ENCODE data around the gene DDX59. TPM values are rescaled to one million over a fixed set of nuclear protein-coding genes. Genes with fewer than 3 reads are reported as not detected.

Gene DDX59
- total and polyA plus RNA-seq, 9 of the 15 experiments (the other 6 are each of a cell fraction or from before 2014, with no cell fraction given), result 8.3 to 30.4 (median 19.8) TPM

DNA sequence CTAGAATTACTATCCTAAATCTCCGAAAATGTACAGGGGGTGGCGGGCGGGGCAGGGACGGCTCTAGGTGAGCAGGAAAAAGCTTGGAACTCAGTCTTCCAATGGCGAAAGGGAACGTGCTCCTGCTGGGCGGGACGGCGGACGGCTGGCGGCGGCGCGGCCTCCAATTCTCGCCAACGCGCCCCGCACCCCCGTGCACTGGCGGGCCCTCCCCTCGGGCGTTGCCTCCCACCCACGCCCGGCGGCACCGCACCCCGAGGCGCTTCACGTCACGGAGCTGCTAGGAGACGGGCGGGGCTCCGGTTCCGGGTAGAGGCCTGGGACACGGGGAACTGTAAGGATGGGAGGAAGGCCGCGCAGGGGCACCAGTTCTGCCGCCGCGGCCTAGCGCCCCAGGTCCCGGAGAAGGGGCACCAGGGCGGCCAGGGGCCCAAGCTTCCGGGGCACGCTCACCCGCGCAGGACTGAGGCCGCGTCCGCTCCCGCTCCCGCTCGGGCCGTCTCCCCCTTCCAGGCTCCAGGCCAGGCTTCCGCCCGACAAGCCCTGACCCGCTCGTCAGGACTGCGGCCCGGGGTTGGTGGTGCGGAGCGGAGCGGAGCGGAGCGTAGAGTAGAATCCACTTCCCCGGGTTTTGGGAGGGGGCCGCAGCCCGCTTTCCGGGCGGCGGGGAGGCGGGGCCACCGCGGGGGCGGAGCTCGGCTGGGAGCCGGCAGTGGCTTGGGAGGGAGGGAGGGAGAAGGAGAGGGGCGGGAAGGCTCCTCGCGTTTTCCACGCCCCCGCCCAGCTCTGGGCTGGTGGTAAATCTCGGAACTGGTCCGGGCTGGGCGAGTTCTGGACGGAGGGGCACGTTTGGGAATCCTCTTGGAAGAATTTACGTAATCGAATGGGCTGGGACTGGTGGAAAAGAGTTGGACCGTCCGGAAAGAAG, at the start of gene DDX59 (continued):
- TF ChIP-seq ZNF354B (CRISPR knock-in tag; IDR thresholded peaks at IDR 0.05) (no peak), NUFIP1 (IDR thresholded peaks at IDR 0.05; ENCODE audit: partially characterized antibody) (peak; percentile 22), CCNT2 (IDR thresholded peaks at IDR 0.05; ENCODE audit: borderline replicate concordance, extremely low read depth, insufficient read length, low read depth, low read length) (peak; percentile 98), MAFF (IDR thresholded peaks at IDR 0.05; ENCODE audit: low read length) (no peak), POLR2AphosphoS2 (IDR thresholded peaks at IDR 0.05; ENCODE audit: low read length) (peak; percentile 72; the same call in 1 of the 2 replicates), ZNF77 (CRISPR knock-in tag; IDR thresholded peaks at IDR 0.05) (no peak), U2AF1 (optimal IDR thresholded peaks at IDR 0.05; ENCODE audit: low read depth, low read length) (peak; percentile 99), MTA2 (IDR thresholded peaks at IDR 0.05; ENCODE audit: low read depth) (peak; percentile 3; the same call in 1 of the 2 replicates), ZNF408 (CRISPR knock-in tag; IDR thresholded peaks at IDR 0.05; ENCODE audit: low read depth) (no peak), NR3C1 (CRISPR knock-in tag; IDR thresholded peaks at IDR 0.05) (no peak), ZNF384 (IDR thresholded peaks at IDR 0.05; ENCODE audit: low read depth, low read length) (no peak), HCFC1 (IDR thresholded peaks at IDR 0.05; ENCODE audit: low read depth, low read length) (no peak; the same call in 1 of the 2 replicates), STAT5B (CRISPR knock-in tag; IDR thresholded peaks at IDR 0.05) (no peak), ZNF586 (CRISPR knock-in tag; conservative IDR thresholded peaks at IDR 0.05) (0 out of 2 replicates have a peak, but pooled peaks have one; percentile 7), GTF2B (IDR thresholded peaks at IDR 0.05; ENCODE audit: extremely low read depth, insufficient read length) (peak; percentile 13), OTX1 (CRISPR knock-in tag; IDR thresholded peaks at IDR 0.05) (no peak), HMG20B (CRISPR knock-in tag; IDR thresholded peaks at IDR 0.05) (no peak; the same call in 1 of the 2 replicates), ZNF184 (CRISPR knock-in tag; IDR thresholded peaks at IDR 0.05) (no peak), KDM4B (IDR thresholded peaks at IDR 0.05; ENCODE audit: borderline replicate concordance in 2 of 2, low read depth in 1 of 2) (peak in 1 of 2 experiments; percentile 88; a peak in 2 of 4 replicates), ZNF436 (CRISPR knock-in tag; IDR thresholded peaks at IDR 0.05) (no peak), MEF2D (tag; conservative IDR thresholded peaks at IDR 0.05; ENCODE audit: low read depth) (no peak), ZNF41 (CRISPR knock-in tag; conservative IDR thresholded peaks at IDR 0.05) (0 out of 2 replicates have a peak, but pooled peaks have one; percentile 53)
- TF ChIP-seq, protein P1, sequence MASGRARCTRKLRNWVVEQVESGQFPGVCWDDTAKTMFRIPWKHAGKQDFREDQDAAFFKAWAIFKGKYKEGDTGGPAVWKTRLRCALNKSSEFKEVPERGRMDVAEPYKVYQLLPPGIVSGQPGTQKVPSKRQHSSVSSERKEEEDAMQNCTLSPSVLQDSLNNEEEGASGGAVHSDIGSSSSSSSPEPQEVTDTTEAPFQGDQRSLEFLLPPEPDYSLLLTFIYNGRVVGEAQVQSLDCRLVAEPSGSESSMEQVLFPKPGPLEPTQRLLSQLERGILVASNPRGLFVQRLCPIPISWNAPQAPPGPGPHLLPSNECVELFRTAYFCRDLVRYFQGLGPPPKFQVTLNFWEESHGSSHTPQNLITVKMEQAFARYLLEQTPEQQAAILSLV (tag; IDR thresholded peaks at IDR 0.05), result no peak
- TF ChIP-seq, protein P2, sequence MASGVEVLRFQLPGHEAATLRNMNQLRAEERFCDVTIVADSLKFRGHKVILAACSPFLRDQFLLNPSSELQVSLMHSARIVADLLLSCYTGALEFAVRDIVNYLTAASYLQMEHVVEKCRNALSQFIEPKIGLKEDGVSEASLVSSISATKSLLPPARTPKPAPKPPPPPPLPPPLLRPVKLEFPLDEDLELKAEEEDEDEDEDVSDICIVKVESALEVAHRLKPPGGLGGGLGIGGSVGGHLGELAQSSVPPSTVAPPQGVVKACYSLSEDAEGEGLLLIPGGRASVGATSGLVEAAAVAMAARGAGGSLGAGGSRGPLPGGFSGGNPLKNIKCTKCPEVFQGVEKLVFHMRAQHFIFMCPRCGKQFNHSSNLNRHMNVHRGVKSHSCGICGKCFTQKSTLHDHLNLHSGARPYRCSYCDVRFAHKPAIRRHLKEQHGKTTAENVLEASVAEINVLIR (CRISPR knock-in tag; IDR thresholded peaks at IDR 0.05), result peak; percentile 69; the same call in 1 of the 2 replicates
- TF ChIP-seq, protein P3, sequence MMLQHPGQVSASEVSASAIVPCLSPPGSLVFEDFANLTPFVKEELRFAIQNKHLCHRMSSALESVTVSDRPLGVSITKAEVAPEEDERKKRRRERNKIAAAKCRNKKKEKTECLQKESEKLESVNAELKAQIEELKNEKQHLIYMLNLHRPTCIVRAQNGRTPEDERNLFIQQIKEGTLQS (IDR thresholded peaks at IDR 0.05), result peak; percentile 45
- TF ChIP-seq, protein P3 (CRISPR knock-in tag; conservative IDR thresholded peaks at IDR 0.05), result no peak; the same call in 1 of the 2 replicates

Data from K562 (cell line).